ENCODE results near the gene PSRC1. TPM values are rescaled to one million over a fixed set of nuclear protein-coding genes. Genes with fewer than 3 reads are reported as not detected.

Gene PSRC1
- total RNA-seq, 4 donors from 2014 or later = 1.7 to 8.7 (median 2.1) TPM

GRCh38 chr1:109265741-109266330, 17.1 kb downstream of the PSRC1 start:
- TF ChIP-seq CTCF (IDR thresholded peaks at IDR 0.05) = no peak
- ATAC-seq (ENCODE audit: low FRiP score) = no peak
- DNase-seq (ENCODE audit: low spot score) = no peak

- no peak for DNase-seq (ENCODE audit: low spot score)
- no peak for TF ChIP-seq CTCF (IDR thresholded peaks at IDR 0.05)
- no peak for ATAC-seq (ENCODE audit: low FRiP score)
These were observed 17.9 kb downstream of the PSRC1 start for GRCh38 chr1:109265016-109265415.

- no peak for TF ChIP-seq CTCF (IDR thresholded peaks at IDR 0.05)
- DNase-seq (ENCODE audit: low spot score) = no peak
- ATAC-seq (ENCODE audit: low FRiP score) = no peak
These were observed 18.6 kb downstream of the PSRC1 start for GRCh38 chr1:109264379-109264755.

GRCh38 chr1:109263597-109264378, 19.2 kb downstream of the PSRC1 start:
- DNase-seq (ENCODE audit: low spot score) (peak; percentile 74), ATAC-seq (ENCODE audit: low FRiP score) (peak; percentile 70)
- peak in 2 of 3 donors; percentile 94 to 98 for TF ChIP-seq CTCF (IDR thresholded peaks at IDR 0.05)

- ATAC-seq (ENCODE audit: low FRiP score) (no peak), DNase-seq (ENCODE audit: low spot score) (no peak)
- TF ChIP-seq CTCF (IDR thresholded peaks at IDR 0.05) = no peak
These were observed 19.7 kb downstream of the PSRC1 start for GRCh38 chr1:109263234-109263596.

- DNase-seq (ENCODE audit: low spot score) (no peak), ATAC-seq (ENCODE audit: low FRiP score) (no peak)
- no peak for TF ChIP-seq CTCF (IDR thresholded peaks at IDR 0.05)
These were observed 20.5 kb downstream of the PSRC1 start for GRCh38 chr1:109262231-109263055.
